GM18870 (cell line): ENCODE results near the gene MED7.

Experiments used
- ATAC-seq: cut with Tn5 transposase; IDR thresholded peaks from one replicate; pipeline ENCODE4 v1.9.1; 2021; ENCODE audit warnings: moderate library complexity; ENCODE audit not compliant: unreplicated experiment

Gene MED7

DNA sequence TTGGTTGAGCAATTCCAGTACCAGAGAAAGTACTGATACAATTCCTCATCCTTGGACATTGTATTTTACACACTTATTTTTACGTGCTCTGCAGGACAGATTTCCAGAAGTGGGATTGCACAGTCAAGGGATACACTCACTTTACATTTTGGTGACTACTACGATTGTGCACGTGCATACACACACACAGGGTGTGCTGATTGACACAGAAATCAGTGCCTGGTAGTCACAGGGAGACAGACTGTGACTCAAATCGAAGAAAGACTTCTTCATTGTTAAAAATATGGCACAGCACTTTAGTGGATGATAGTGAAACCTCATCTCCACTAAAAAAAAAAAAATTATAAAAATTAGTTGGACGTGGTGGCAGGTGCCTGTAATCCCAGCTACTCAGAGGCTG lies 21.9 kb upstream of the MED7 start:
- no peak for ATAC-seq

DNA sequence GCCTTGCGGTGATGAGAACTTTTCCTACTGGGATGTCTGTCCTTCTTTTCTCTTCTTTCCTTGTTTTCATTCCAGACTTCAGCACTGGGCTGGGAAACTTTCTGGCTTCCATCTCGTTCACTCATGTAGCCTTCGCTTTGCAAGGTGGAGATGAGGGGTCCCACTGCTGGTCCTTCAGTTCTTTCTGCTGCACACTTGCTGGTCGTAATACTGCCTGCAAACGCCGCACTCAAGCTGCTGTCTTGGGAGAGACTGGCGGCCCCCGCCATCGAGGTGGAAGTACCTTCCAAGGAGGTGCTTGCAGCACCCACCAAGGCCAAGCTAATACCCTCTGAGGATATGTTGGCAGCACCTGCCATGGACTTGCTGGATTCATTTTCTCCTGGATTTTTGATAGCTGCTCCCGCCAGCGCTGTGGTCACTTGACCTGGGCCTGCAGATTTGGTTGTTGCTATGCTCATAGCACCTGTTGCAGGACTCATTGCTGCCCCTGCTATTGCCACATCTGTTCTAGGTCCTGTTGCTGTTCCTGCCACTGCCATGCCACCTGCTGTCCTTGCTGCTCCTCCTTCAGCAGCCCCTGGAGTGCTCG lies 20.4 kb upstream of the MED7 start:
- ATAC-seq: no peak

DNA sequence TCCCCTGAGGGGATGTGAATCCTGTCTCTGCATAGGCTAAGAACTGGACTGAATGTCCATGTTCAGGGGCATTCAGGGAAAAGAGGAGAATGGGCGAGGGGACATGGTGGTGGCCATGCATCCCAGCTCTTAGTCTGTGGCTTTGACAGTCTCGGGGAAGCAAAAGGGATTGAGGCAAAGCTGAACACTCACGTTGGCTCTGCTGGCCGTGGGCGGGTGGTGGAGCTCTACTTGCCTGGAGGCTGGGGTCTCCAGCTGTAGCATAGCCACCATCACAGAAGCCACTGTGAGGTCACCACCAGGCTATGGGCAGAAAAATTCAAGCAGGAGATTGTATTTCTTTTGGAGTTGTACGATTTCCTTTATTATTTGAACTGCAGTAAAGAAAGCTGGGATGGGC lies 19.3 kb upstream of the MED7 start:
- ATAC-seq: no peak

DNA sequence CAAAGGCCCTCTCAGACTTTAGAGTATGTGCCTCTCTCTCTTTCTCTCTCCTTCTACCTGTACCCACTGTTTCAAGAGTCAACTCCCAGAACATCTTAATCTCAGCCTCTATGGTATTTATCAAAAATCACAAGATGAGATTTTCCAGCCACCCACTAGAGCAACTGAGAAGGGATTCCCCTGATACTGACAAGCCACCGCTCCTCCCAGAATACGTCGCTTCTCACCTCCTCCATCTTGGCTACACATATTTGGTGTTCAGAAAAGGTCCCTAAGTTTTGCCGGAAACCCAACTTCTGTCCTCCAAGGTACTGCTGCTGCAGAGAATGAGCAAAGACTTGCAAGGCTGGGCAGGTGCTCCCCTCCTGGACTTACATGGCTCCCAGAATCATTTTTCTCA lies 17.3 kb upstream of the MED7 start:
- no peak for ATAC-seq

DNA sequence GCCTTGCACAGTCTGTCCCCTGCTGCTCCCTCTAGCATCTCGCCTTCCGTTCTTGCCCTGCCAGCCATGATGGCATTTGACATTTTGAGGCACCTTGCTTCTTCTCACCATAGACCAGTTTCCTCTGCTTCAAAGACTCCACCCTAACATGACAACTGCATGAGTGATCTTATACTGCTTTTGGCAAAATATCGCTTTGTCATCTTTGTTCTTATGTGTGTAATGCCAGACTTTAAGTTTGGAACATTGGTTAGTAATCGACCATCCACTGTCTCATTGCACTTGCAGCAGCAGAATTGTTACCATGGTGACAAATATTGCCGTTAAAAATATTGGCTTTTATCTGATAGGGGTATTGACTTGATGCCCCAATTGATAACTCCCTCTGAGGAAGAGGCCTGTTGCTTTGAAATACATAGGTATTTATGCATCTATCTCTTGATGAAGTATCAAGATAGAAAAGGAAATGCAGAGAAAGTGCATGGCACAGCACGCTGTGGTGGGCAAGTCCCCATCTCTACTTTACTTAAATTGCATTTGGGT lies 16.6 kb upstream of the MED7 start:
- no peak for ATAC-seq

DNA sequence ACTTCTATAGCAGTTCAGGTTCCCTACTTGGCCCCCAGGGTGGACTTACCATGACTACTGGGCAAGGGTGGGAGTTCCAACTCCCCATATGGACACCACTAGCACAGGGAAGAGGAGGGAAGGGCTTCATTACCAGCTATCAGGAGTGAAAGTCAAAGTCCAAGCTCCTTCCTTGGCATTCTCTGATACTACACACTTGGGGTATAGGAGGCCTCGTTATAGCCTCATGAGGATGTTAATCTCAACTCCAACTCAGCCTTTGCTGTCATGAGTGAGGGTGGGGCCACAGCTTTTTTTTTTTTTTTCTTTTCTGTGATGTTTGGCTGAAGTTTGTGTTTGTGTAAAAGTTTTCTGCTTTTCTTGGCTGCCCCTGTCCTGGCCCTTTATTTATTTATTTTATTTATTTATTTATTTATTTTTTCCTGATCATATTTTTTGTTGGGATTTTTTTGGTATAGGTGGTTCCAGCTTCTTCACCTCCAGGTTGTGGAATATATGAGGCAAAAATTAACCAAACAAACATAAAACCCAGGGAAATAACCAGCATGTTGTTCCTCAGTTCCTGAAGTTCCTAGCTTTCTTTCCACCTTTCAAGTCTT lies 14.7 kb upstream of the MED7 start:
- ATAC-seq: no peak

DNA sequence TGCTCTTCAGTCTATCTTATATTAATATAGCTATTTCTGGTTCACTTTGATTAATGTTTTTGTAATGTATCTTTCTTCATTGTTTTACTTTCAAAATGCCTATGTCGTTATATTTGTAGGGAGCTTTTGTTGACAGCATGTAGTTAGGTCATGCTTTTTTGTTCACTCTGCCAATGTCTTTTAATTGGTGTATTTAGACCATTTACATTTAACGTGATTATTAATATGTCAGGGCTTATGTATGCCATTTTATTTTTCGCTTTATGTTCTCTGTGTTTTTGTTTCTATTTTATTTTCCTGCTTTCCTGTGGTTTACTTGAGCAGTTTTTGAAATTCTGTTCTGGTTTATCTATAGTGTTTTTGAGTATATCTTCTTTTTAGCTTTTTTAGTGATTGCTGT lies 12.6 kb upstream of the MED7 start:
- no peak for ATAC-seq

DNA sequence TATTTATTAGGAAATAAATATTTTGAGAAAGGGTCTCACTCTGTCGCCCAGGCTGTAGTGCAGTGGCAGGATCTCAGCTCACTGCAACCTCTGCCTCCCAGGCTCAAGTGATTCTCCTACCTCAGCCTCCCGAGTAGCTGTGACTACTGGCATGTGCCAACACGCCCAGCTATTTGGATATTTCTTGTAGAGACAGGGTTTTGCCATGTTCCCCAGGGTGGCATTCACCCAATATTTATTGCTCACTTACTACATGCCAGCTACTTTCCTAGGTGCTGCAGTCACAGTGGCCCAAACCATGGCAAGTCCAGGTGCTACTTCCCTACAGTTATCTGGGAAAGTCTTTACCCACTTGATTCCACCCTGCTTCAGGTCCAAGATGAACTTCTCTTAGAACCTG lies 8.3 kb upstream of the MED7 start:
- ATAC-seq: no peak

DNA sequence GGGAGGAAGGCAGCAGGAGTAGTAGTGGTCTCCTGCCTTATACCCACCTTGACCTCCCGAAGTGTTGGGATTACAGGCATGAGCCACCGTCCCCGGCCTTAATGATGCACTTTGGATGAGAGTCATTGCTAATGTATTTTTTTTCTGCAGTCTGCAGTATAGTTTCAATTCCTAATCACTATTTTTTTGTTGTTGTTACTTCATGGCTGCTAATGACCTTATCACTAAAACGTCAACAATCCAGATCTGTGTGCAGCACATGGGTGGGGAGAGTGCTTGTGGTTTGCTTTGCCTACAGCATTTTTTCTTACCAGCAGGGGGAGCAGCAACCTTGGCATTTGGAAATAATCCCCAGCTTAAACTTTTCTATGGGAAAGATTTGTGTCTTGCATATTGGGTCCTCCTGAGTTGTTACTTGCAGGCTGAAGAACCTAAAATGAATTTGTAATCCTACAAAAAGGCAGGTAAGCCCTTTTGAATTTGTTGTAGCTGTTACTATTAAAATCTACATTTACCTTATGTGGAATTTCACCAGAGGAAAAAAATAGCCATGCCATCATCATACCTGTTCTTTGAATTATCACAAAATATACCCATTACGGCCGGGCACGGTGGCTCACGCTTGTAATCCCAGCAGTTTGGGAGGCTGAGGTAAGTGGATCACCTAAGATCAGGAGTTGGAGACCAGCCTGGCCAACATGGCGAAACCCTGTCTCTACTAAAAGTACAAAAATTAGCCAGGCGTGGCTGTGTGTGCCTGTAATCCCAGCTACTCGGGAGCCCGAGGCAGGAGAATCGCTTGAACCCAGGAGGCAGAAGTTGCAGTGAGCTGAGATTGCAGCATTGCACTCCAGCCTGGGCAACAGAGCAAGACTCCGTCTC lies 6.3 kb upstream of the MED7 start:
- ATAC-seq: peak; percentile 58

DNA sequence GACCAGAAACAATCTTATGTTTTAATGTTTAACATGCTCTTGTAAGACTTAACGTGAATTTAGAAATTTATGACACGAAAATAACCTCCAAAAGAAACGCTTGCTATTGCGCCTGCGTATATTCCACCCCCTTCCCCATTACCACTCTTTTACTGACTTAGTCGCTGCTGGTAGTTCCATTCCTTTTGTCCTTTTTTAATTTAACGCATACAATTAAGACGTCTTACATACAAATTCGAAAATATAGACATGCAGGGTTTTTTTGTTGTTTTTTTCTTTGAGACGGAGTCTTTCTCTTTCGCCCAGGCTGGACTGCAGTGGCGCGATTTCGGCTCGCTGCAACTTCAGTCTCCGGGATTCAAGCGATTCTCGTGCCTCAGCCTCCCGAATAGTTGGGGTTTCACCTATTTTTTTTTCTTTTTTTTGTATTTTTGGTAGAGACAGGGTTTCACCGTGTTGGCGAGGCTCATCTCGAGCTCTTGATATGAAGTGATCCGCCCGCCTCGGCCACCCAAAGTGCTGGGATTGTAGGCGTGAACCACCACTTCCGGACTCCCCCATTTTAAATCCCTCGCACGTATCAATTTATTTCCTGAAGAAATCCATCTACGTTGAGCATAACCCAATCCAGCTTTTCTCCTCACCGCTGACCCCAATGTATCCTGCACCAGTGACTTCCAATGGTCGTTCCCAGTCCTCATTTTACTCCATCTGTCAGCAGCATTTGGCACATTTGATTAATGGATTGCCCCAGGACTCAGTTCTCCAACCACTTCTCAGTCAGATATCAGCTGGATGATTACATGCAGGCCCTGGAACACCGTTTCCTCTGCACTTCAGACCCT lies 684 bp upstream of the MED7 start:
- ATAC-seq: peak; percentile 43

DNA sequence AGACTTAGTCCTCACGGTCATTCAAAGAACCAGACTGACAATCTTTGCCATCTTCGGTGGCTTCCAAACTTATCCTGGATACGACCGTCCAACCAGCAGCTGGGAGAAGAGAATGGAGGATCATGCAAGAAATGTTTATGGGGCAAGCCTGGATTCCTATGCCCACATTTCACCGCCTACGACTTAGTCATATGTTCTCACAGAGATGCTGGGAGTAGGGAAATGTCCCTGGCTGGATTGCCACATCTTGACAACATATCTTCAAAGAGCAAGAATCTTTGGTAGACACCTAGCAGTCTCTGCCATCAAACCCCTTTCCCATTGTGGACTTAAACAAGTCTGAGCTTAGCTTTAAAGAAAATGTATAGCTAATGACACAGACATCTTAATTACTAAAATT lies 5.0 kb downstream of the MED7 start:
- ATAC-seq: no peak

DNA sequence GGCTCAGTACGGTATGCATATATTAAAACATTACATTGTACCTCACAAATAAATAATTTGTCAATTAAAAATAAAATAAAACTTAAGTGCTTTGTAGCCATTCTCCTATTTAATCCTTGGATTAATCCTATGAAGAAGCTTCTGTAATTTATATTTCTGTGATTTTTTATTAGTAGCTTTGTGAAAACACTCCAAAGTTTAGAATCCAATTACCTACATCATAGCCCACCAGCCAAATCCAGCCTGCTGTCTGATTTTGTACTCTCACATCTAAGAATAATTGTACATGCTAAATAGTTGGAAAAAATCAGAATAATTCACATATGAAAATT lies 10.4 kb downstream of the MED7 start:
- ATAC-seq: no peak

DNA sequence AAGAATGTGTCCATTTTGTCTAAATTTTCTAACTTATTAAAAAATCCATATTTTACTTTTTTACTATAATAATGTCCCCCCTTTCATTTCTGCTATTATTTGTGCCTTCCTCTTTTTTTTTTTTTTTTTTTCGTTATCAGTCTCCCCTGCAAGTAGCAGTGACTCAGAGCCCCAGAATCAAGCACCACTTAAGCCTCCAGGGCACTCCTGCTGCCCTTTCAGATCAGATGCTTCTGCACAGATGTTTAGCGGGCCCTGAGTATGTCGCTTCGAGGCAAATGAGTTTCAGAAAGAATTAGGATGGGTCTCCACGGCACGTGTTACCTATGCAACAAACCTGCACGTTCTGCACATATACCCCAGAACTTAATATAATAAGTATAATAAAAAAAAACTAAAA lies 11.7 kb downstream of the MED7 start:
- ATAC-seq: no peak

DNA sequence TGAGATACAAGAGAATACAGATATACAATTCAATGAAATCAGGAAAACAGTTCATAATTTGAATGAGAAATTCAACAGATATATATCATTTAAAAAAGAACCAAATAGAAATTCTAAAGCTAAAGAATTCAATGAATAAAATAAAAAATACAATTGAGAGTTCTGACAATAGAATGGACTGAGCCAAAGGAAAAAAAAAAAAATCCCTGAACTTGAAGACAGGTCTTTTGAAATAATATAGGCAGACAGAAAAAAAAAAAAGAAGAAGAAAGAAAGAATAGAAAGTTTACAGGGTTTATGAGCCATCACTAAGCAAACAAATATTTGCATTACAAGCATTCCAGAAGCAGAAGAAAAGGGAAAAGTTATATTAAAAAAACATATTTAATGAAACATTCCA lies 21.0 kb downstream of the MED7 start:
- ATAC-seq: no peak

DNA sequence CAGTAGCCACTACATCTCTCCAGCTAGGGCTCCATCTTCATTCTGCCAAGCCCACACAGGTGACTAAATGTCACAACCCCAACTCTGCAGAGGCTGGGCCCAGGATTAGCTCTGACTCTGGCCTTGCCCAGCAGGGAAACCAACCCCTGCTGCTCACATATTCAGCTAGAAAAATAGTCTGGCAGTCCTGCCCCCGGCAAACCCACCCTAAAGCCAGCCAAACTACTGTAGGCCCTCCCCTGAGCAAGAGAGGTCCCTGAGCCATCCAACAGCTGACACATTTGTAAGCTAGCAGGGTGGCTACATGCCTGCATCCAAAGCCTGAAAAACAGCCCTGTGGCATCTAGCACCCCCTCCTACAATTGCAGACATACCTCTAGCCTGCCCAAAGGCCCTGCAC lies 22.6 kb downstream of the MED7 start:
- ATAC-seq: no peak

DNA sequence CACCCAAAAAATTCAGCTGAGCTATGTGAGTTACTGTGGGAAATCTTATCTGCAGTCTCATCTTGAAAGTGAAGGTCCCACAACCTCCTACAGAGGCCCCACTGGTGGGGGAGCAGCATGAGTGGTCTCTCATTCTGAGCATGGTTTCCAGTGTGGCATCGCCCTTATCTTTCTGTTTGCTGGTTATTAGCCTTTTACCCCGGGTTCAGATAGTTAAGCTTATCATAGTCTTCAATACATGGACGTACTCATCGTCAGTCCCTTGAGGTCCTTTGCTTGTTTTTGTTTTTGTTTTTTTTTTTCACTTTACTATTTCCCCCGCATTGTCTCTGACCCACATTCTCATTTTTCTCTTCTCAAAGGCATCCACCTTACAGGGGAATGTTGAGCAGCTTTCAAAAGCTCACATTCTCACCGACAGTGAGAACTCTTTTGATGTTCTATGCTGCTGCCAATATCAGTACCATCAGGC lies 26.1 kb downstream of the MED7 start:
- ATAC-seq: peak; percentile 74

DNA sequence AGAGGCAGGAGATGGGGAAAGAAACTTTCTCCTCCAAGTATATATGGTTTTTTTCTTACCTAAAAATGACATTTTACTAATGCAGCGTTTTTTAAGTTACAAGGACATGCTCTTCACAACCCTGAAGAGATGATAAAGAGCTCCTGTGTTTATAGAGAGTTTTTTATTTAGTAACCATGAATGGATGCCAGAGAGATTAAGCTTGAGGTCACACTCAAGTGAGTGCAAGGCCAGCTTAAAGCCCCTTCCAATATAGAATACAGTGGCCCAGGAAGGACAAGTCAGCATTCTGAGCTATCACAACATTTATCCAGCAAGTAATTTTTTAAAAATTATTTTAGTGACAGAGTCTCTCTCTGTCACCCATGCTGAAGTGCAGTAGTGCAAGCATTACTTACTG lies 27.2 kb downstream of the MED7 start:
- ATAC-seq: no peak

DNA sequence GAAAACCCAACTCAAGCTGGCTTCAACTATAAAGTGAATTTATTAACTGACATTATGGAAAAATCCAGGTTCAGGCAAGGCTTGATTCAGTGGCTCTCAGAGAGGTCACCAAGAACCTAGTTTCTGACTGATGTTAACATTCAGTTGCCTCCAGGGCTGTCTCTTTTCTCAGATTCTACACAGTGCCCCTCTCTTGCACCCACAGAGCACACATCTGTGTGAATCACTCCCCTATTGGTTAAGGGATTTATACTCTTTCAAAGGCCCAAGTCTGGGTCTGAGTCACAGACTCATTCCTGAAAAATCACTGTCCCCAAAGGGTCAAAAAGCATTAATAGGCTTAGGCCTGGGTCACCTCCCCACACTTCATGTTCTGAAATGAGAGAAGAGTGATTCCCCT lies 27.7 kb downstream of the MED7 start:
- ATAC-seq: no peak

DNA sequence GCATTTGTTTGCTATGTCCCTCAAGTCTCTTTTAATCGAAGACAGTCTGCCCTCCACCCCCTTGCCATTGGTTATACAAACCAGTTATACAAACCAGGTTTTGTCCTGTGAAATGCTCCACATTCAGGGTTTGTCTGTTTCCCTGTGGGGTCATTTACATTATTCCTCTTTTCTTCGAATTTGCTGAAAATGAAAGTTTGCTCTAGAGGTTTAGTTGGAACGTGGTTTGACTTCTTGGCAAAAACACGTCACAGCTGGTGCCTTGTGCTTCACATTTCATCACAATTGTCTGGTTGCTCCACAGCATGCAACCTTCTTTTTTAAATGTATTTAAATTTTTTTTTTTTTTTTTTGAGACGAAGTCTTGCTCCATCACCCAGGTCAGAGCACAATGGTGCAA lies 29.7 kb downstream of the MED7 start:
- ATAC-seq: no peak

DNA sequence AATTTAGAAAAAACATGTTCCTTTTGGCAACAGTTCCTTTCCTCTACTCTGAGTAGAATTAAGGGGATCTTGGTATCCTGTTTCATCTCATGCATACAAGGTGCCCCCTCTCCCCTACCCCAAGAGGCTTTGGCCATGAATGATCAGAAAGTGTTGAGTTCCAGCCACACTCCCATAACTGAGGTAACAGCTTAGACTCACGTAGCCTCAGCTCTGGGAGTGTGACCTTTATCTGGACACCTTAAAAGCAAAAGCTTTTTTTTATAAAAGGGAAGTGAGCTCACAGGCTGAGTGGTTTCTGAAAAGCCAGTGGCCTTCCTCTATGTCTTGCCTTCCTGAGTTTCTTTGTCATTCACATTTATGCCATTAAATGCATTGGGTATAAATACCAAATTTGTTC lies 32.9 kb downstream of the MED7 start:
- ATAC-seq: peak; percentile 68

DNA sequence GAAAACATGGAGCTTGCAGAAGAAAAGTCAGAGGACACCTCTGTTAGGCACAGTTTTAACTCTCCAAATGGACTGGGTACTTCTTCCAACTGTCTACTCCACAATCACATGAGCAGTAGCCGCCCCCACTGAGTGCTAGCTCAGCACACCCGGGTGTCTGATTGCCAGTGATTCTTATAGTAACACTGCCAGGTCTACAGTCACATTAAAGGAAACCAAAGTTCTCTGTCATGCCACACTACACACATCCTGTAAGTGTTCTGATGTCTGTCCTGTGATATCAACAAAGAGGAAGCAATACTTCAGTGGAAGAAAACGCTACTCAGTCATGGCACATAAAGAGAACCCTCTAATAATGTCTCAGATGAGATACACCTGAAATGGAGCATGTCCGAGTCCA lies 33.7 kb downstream of the MED7 start, which contains the start of gene HAVCR2:
HAVCR2 (minus strand) TSS at position 69 of the 400 bp plus-strand sequence; CDS start at position 8, 61 bp downstream.
- ATAC-seq: peak; percentile 84
